GM19455 (cell line): ENCODE data around the gene DDX52.

ENCODE experiments used
- ATAC-seq: cut with Tn5 transposase; IDR thresholded peaks from one replicate; pipeline ENCODE4 v1.9.1; 2021; ENCODE audit not compliant: unreplicated experiment

The DDX52 gene

DNA sequence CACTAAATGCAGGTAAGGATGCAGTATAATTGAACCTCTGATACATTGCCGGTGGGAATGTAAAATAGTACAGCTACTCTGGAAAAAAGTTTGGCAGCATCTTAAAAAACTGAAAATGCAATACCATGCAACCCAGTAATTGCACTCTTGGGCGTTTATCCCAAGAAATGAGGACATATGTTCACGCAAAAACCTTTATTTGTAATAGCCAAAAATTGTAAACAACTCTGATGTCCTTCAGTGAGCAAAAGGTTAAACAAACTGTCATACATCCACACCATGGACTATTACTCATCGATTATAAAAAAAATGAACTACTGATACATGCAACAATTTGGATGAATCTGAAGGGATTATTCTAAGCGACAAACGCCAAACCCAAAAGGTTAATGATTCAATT is 51.0 kb downstream of the DDX52 start:
- no peak for ATAC-seq

DNA sequence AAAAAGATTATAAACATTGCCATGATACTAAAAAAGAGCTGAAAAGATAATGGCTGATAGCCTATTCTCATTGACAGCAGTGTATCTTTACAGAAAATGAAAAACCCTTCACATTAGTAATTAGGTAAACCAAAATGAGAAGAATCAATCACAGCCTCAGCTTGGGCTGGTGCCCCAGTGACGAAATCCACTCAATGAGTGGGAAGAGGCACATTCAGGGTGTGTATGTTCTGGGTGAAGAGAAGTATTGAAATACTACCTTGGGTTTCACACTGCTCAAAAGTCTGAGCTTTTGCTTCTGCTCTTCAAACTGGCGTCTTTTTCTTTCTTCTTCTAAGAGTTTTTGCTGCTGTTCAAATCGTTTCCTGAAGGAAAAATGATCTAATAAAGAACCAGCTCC is 58.2 kb downstream of the DDX52 start:
- no peak for ATAC-seq

DNA sequence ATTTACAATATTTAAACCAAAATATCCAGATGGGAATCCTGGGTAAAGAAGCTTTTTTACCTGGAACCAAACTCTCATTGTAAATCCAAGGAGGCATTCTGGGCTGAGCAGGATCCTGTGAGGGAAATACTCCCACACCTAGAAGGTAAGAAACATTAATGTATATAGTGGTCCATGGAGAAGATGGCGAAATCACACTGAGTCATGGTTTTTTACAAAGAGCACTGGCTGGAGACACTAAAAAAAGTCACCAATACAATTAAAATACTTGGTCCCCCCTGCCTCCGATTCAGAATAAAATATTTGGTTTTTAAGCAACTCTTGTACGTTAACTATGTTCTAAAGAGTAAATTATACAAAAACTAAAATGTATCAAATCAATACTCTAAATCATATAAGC is 67.0 kb downstream of the DDX52 start:
- ATAC-seq, result no peak

DNA sequence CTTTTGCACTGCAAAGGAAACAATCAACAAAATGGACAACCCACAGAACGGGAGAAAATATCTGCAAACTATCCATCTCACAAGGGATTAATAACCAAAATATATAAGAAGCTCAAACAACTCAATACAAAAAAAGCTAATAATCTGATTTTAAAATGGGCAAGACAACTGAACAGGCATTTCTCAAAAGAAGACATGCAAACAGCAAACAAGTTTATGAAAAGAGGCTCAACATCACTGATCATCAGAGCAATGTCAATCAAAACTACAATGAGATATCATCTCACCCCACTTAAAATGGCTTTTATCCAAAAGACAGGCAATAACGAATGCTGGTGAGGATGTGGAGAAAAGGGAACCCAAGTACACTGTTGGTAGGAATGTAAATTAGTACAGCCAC is 68.8 kb downstream of the DDX52 start:
- no peak for ATAC-seq

DNA sequence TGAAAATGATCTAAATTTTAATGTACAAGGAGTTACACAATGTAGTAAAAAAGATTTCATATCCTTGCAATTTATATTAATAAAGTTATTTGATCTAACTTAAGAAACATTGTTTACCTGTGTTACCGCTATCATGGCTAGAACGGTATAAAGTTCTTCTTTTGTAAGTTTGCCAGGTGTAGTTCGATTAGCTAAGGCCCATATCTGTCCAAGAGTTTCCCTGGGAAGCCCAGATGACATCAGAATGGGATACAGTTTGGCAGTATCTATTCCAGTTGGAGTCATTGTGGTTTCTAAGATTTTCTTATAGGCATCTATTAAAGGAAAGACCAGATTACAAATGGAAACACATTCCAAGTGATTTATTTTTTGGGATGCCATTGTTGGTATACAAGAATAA is 71.6 kb downstream of the DDX52 start:
- no peak for ATAC-seq

DNA sequence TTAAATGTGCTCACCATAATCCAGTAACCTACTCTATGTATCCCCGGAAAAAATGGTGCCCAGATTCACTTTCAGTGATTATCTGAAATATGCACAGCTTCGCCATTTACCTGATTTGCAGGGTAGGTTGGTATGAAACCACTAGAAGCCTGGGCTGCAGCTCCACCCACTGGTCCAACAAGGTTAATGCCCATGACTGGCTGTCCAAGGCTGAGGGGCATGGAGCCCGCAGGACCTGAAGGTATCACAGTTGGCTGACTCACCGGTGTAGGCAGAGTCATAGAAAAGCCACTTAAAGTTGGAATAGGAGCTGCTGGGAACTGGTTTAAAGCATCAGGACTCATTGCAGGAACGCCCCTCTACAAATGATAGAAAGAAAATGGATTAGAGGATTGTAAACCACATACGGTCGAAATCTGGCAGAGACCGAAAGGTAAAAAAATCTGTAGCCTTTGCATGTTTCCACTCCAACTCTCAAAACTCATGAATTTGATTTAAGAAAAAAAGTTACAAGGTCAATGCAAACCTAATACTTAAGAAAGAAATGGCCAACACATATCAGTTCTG is 72.6 kb downstream of the DDX52 start:
- ATAC-seq, result no peak

DNA sequence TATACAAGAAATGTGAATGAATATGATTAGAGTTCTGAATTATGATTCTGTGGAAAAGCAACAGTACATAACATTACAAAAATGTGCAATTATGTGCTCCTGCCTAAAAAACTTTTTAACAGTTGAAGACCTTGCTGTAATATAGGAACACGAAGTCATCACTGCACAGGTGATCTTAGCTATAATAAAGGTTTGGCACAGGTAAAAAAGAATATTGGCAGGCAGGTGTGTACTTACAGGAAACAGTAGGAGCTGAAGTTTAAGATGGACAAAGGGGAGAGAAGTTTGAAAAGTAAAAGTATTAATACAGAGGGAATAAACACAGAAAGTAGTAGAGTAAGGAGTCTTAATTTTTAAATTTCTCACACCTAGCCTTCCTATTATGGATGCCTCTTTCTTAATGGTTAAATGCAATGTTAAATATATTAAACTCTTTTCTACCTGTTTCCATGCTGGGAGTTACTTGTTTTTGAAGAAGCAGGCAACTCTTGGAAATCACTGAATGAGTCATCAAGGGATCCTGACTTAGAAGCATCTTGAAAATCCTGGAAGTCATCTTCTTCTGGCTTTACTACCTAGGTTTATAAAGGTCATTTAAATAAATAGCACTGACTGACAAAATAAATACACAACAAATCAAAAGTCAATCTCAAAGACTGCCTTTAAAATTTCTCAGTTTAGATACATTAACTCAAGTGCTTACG is 74.7 kb downstream of the DDX52 start:
- no peak for ATAC-seq

DNA sequence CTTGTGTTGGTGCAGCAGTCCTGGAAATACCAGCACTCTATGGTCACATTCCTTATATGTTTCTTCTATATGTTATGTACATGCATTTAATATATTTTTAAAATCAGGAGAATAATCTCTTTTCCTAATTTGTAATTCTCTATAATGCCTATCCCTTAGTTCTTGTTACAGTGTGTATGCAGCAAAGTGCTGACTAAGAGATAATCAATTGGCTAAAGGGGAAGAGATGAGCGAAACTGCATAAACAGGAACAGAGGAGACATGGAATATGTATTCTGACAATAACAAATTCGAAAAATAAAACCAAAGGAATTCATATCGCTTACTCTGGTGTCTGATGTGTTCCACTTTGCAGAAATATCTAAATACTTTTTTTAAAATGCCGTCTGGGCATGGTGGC is 75.7 kb downstream of the DDX52 start:
- no peak for ATAC-seq

DNA sequence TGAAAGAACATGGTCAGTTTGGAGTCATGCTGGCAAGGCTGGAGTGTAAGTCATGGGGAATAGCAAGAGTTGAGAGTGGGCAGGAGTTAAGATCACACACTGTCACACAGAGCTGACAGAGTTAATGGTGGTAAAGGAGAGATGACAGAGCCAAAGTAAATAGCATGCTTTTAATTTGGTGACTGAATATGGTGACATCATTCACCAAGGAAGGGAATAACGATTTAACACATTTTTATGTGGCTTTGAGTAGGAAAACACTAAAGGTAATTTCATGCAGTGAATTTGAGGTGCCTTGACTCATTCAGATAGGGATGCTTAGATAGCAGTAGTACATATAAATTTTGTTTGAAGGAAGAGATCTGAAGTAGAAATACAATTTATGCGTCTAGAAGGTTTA is 76.1 kb downstream of the DDX52 start:
- ATAC-seq, result no peak

DNA sequence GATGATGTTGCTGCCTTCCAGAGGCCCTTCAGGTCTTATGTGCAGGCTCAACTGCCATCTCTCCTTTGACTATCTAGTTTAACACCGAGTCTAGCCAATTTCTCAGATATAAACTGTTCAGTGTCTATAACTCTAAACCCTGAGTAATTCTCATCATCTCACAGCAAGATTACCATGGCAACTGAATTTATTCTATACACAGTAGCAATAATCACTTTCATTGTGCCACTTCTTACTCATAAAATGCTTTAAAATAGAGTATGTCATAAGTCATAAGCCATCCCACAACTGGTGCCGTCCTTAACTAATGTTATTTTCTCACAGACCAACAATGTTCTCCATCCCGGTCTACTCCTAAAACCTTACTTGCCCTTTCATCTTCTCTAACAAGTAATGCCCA is 79.0 kb downstream of the DDX52 start:
- ATAC-seq, result no peak

DNA sequence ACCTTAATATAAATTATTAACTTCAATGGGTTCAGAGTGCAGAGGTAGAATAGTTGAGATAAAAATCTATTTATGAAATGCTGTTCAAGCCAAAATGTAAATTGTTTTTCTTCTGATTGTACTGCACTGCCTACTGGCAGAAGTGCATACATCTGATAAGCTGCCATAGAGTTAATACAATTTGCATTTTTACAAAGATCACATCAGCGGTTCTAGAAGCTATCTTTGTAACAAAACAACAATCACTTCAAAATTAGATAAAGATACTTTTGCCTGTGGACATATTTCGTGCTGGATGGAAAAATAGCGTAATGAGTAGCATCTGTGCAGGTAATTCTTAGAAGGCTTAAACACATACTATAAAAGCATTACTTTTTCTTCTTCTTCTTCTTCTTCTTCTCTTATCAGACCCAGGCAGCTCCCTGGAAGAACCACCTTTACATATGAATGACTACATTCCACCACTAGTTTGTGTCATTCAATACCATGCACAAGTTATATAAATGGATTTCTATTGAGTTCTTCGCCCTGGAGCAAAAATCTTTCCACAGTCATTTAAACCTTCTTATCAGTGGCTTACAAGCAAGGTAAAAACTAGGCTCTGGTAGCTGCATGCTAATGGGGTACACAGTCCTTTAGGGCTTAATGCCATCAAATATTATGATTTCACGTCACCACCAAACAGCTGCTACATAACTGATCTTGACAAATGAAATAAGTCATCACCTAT is 81.1 kb downstream of the DDX52 start:
- no peak for ATAC-seq
